ENCODE measurements around the gene CNTN1. TPM values are rescaled to one million over a fixed set of nuclear protein-coding genes. Genes with fewer than 3 reads are reported as not detected.

The CNTN1 gene
- total RNA-seq, 1 experiment from 2014 or later = 6.5 TPM

GRCh38 chr12:41103614-41104013, 411.4 kb downstream of the CNTN1 start:
- no CpG with 5 or more reads among the region's 4 CpGs for WGBS (ENCODE audit: extremely low coverage, insufficient read length, low lambda C conversion rate)
- no peak overlapping the region for H4K91ac ChIP-seq (ENCODE audit: insufficient read length, low read depth, low read length)

More at GRCh38 chr12:41103614-41104013, 411.4 kb downstream of the CNTN1 start:
- Histone ChIP-seq H3K23ac (ENCODE audit: insufficient read length, low read depth, low read length) (no peak overlapping the region), H3K9ac (ENCODE audit: extremely low read depth, insufficient read length, low read length) (no peak overlapping the region), H4K20me1 (ENCODE audit: control insufficient read depth, insufficient read depth, insufficient read length) (no peaks in the 10 kb centered on the region), H3K4ac (ENCODE audit: low read depth, low read length) (no peak overlapping the region), H2AK5ac (ENCODE audit: insufficient read length, low read length) (no peak overlapping the region), H3K56ac (ENCODE audit: insufficient read length, low read depth, low read length) (no peak overlapping the region), H2BK15ac (ENCODE audit: low read depth, low read length) (no peak overlapping the region), H4K5ac (ENCODE audit: insufficient read length, low read depth, low read length) (no peak overlapping the region), H3K27me3 (ENCODE audit: insufficient read depth, low read length) (no peaks in the 10 kb centered on the region), H3K14ac (ENCODE audit: insufficient read depth, low read length) (no peak overlapping the region), H3K79me2 (ENCODE audit: insufficient read depth, low read length) (no peaks in the 10 kb centered on the region), H3K79me1 (ENCODE audit: insufficient read depth, low read depth, low read length, poor library complexity, severe bottlenecking) (no peaks in the 10 kb centered on the region), H3K27ac (ENCODE audit: insufficient read length, low read depth, low read length) (no peak overlapping the region), H3K18ac (ENCODE audit: insufficient read length, low read depth, low read length) (no peak overlapping the region), H3K4me1 (ENCODE audit: insufficient read depth, low read length) (no peaks in the 10 kb centered on the region), H3K23me2 (ENCODE audit: insufficient read length, low read depth, low read length, poor library complexity, severe bottlenecking) (no peaks in the 10 kb centered on the region), H2BK20ac (ENCODE audit: low read depth, low read length, poor library complexity, severe bottlenecking) (no peak overlapping the region), H2BK5ac (ENCODE audit: insufficient read length, low read length) (no peak overlapping the region), H3K4me2 (ENCODE audit: insufficient read depth, insufficient read length, low read length) (no peak overlapping the region), H2AFZ (ENCODE audit: low read length) (no peak overlapping the region), H2BK120ac (ENCODE audit: low read depth, low read length, poor library complexity, severe bottlenecking) (no peak overlapping the region), H2BK12ac (ENCODE audit: insufficient read length, low read depth, low read length) (no peak overlapping the region), H4K8ac (replicated peaks; ENCODE audit: insufficient read length, low read depth, low read length) (no peak overlapping the region), H3K9me3 (ENCODE audit: control insufficient read depth, low read depth, low read length) (no peaks in the 10 kb centered on the region), H3T11ph (ENCODE audit: low read length) (no peak overlapping the region)
- no peaks in the 10 kb centered on the region for H3K4me1 Mint-ChIP-seq
- no peak for DNase-seq
- H3K36me3 Mint-ChIP-seq (ENCODE audit: insufficient read depth in 1 of 3, low read depth in 3 of 3) = no peaks in the 10 kb centered on the region
- H3K27me3 Mint-ChIP-seq (ENCODE audit: low read depth) = no peaks in the 10 kb centered on the region
- no peak overlapping the region for H3K4me3 Mint-ChIP-seq
- H3K27ac Mint-ChIP-seq = no peak overlapping the region
- H3K9me3 Mint-ChIP-seq = no peaks in the 10 kb centered on the region; a peak in 1 of 5 replicates
- no peak for TF ChIP-seq CTCF (conservative IDR thresholded peaks at IDR 0.05)

All from H9 (cell line).